H1 (cell line): ENCODE data around the gene CELF3. TPM values are rescaled to one million over a fixed set of nuclear protein-coding genes. Genes with fewer than 3 reads are reported as not detected.

Experiments used
- CTCF ChIA-PET: fragments of 300-600 bp; sonication (Branson Sonifier 250); formaldehyde crosslinking; loops from one replicate; lab custom pipeline; 2021; ENCODE audit not compliant: partially characterized antibody; lab: Charles Lee
- POLR2A ChIA-PET: fragments of 300-600 bp; sonication (Branson Sonifier 250); formaldehyde crosslinking; loops from one replicate; lab custom pipeline; 2021; ENCODE audit warnings: inconsistent platforms; ENCODE audit not compliant: partially characterized antibody; lab: Charles Lee
- DNase-seq, 2 experiments: peaks; one replicate each; pipeline versions ENCODE4 v3.0.0 to v3.0.0-alpha.2; 2010 to 2022; ENCODE audit warnings: low spot score in 2 of 2, low read depth in 1 of 2, mixed read lengths in 1 of 2
- FAIRE-seq: peaks from 2 replicates; lab custom pipeline; 2011; peaks lifted over from hg19 to GRCh38; lab: Jason Lieb, UNC
- H2AFZ ChIP-seq: 2 replicates; pipeline ENCODE4 v1.8.1; 2012; ENCODE audit warnings: low read length, inconsistent platforms
- H2AK5ac ChIP-seq: 2 replicates; pipeline ENCODE4 v1.6.1; 2013; ENCODE audit warnings: low read depth, low read length
- H2BK120ac ChIP-seq: replicated peaks from 2 replicates; pipeline ENCODE3; 2013; ENCODE audit warnings: low read depth, low read length, inconsistent platforms
- H2BK12ac ChIP-seq: 2 replicates; pipeline ENCODE4 v1.6.1; 2013; ENCODE audit warnings: low read depth, low read length
- H2BK15ac ChIP-seq: 2 replicates; pipeline ENCODE4 v1.6.1; 2013; ENCODE audit warnings: low read length
- H2BK20ac ChIP-seq: 2 replicates; pipeline ENCODE4 v1.6.1; 2013; ENCODE audit warnings: low read length
- H2BK5ac ChIP-seq: 2 replicates; pipeline ENCODE4 v1.6.1; 2013; ENCODE audit warnings: low read depth, low read length
- H3K14ac ChIP-seq: 2 replicates; pipeline ENCODE4 v1.6.1; 2013; ENCODE audit warnings: inconsistent platforms; ENCODE audit not compliant: insufficient read length
- H3K18ac ChIP-seq: 2 replicates; pipeline ENCODE4 v1.6.1; 2013; ENCODE audit warnings: low read length; ENCODE audit errors: extremely low read depth
- H3K23ac ChIP-seq: 2 replicates; pipeline ENCODE4 v1.6.1; 2013; ENCODE audit warnings: inconsistent platforms; ENCODE audit not compliant: insufficient read length
- H3K23me2 ChIP-seq: 2 replicates; pipeline ENCODE4 v1.6.1; 2013; ENCODE audit warnings: low read depth, low read length
- H3K27ac ChIP-seq: 2 replicates; pipeline ENCODE4 v1.6.1; 2011; ENCODE audit warnings: low read depth, low read length, inconsistent platforms
- H3K27me3 ChIP-seq, 4 experiments: replicated peaks in 1 of 4; 1 replicate in 1 of 4; 2 replicates in 3 of 4; pipeline versions ENCODE4 v1.6.1 to v1.8.1; 2011 to 2013; ENCODE audit warnings: low read length in 3 of 4, mild to moderate bottlenecking in 3 of 4, inconsistent platforms in 2 of 4, mixed read lengths in 2 of 4, moderate library complexity in 1 of 4; ENCODE audit not compliant: control insufficient read depth in 3 of 4, insufficient read depth in 3 of 4; ENCODE audit errors: extremely low read depth in 1 of 4
- H3K36me3 ChIP-seq, 4 experiments: 2 replicates each; pipeline versions ENCODE4 v1.6.1 to v1.8.1; 2011 to 2013; ENCODE audit warnings: mild to moderate bottlenecking in 4 of 4, low read length in 3 of 4, moderate library complexity in 2 of 4, control low read depth in 1 of 4, inconsistent platforms in 1 of 4; ENCODE audit not compliant: insufficient read depth in 4 of 4, control insufficient read depth in 2 of 4
- H3K4ac ChIP-seq: replicated peaks from 2 replicates; pipeline ENCODE3; 2013; ENCODE audit warnings: low read length, low read depth, mixed read lengths, inconsistent platforms; ENCODE audit not compliant: insufficient read length
- H3K4me1 ChIP-seq, 4 experiments: replicated peaks in 1 of 4; 1 replicate in 1 of 4; 2 replicates in 3 of 4; pipeline versions ENCODE4 v1.6.1 to v1.8.1; 2011 to 2013; ENCODE audit warnings: low read length in 3 of 4, inconsistent platforms in 2 of 4, mixed read lengths in 1 of 4; ENCODE audit not compliant: insufficient read depth in 4 of 4, control insufficient read depth in 3 of 4
- H3K4me2 ChIP-seq, 2 experiments: 2 replicates each; pipeline versions ENCODE4 v1.6.1 to v1.8.1; 2011 to 2013; ENCODE audit warnings: low read depth in 2 of 2, low read length in 2 of 2, control low read depth in 1 of 2, inconsistent platforms in 1 of 2, mild to moderate bottlenecking in 1 of 2; ENCODE audit not compliant: insufficient read depth in 1 of 2
- H3K4me3 ChIP-seq, 4 experiments: fragments of 200-600, 300-600 bp in 1 of 4; sonication (generic), shearing (Covaris generic), sonication (Bioruptor Twin) in 1 of 4; 2 replicates each; pipeline versions ENCODE4 v1.5.1 to v1.8.1; 2011 to 2016; ENCODE audit warnings: low read length in 4 of 4, low read depth in 3 of 4, control low read depth in 2 of 4, inconsistent platforms in 2 of 4, mild to moderate bottlenecking in 2 of 4, mixed read lengths in 1 of 4, moderate library complexity in 1 of 4; ENCODE audit not compliant: insufficient read depth in 2 of 4; ENCODE audit errors: extremely low read depth in 1 of 4
- H3K56ac ChIP-seq: replicated peaks from 2 replicates; pipeline ENCODE3; 2013; ENCODE audit warnings: low read depth, mild to moderate bottlenecking, mixed read lengths, low read length, inconsistent platforms; ENCODE audit not compliant: insufficient read length
- H3K79me1 ChIP-seq: 2 replicates; pipeline ENCODE4 v1.6.1; 2013; ENCODE audit warnings: low read depth, low read length, control low read depth
- H3K79me2 ChIP-seq, 2 experiments: 2 replicates each; pipeline versions ENCODE4 v1.6.1 to v1.8.1; 2012 to 2013; ENCODE audit warnings: low read length in 2 of 2, mild to moderate bottlenecking in 2 of 2, inconsistent platforms in 1 of 2; ENCODE audit not compliant: insufficient read depth in 2 of 2, control insufficient read depth in 1 of 2
- H3K9ac ChIP-seq, 4 experiments: replicated peaks in 1 of 4; 1 replicate in 1 of 4; 2 replicates in 3 of 4; pipeline versions ENCODE4 v1.6.1 to v1.8.1; 2011 to 2013; ENCODE audit warnings: low read depth in 3 of 4, low read length in 3 of 4, control low read depth in 2 of 4, mild to moderate bottlenecking in 2 of 4, moderate library complexity in 2 of 4, inconsistent platforms in 1 of 4; ENCODE audit errors: extremely low read depth in 1 of 4
- H3K9me3 ChIP-seq, 2 experiments: 2 replicates each; pipeline versions ENCODE4 v1.6.1 to v1.8.1; 2012 to 2013; ENCODE audit warnings: mild to moderate bottlenecking in 2 of 2, moderate library complexity in 2 of 2, control low read depth in 1 of 2, inconsistent platforms in 1 of 2, low read depth in 1 of 2, low read length in 1 of 2, mixed read lengths in 1 of 2; ENCODE audit not compliant: insufficient read depth in 2 of 2
- H4K20me1 ChIP-seq, 2 experiments: replicated peaks in 1 of 2; 2 replicates each; pipeline versions ENCODE3 to v1.8.1; 2011 to 2013; ENCODE audit warnings: inconsistent platforms in 2 of 2, low read length in 2 of 2, mild to moderate bottlenecking in 1 of 2; ENCODE audit not compliant: insufficient read depth in 2 of 2, control insufficient read depth in 1 of 2
- H4K5ac ChIP-seq: 2 replicates; pipeline ENCODE4 v1.6.1; 2013; ENCODE audit warnings: low read length, low read depth, mixed read lengths, inconsistent platforms; ENCODE audit not compliant: insufficient read length
- H4K8ac ChIP-seq: 2 replicates; pipeline ENCODE4 v1.8.0; 2013; ENCODE audit warnings: mild to moderate bottlenecking, moderate library complexity, low read length, inconsistent platforms; ENCODE audit not compliant: insufficient read depth; ENCODE audit errors: extremely low read depth
- H4K91ac ChIP-seq: replicated peaks from 2 replicates; pipeline ENCODE3; 2013; ENCODE audit warnings: low read length, mixed read lengths, inconsistent platforms; ENCODE audit not compliant: insufficient read length
- CHD1 ChIP-seq: IDR thresholded peaks from 2 replicates; pipeline ENCODE4 v1.6.1; 2012; ENCODE audit warnings: low read depth, low read length, improper control_type of control experiment
- EP300 ChIP-seq, 2 experiments: IDR thresholded peaks; 1 replicate in 1 of 2; 2 replicates in 1 of 2; pipeline ENCODE4 v1.6.1; 2011 to 2012; ENCODE audit warnings: low read depth in 2 of 2, low read length in 2 of 2, mild to moderate bottlenecking in 2 of 2, borderline replicate concordance in 1 of 2, inconsistent platforms in 1 of 2, moderate library complexity in 1 of 2
- FOSL1 ChIP-seq: IDR thresholded peaks from 2 replicates; pipeline ENCODE4 v1.6.1; 2011; ENCODE audit warnings: mild to moderate bottlenecking, low read depth, low read length, moderate library complexity; ENCODE audit not compliant: insufficient read depth
- GTF2F1 ChIP-seq: IDR thresholded peaks from 2 replicates; pipeline ENCODE4 v1.6.1; 2012; ENCODE audit warnings: low read depth, low read length, improper control_type of control experiment, borderline replicate concordance
- JUN ChIP-seq: IDR thresholded peaks from 2 replicates; pipeline ENCODE4 v1.6.1; 2011; ENCODE audit warnings: low read depth, mild to moderate bottlenecking, improper control_type of control experiment, low read length
- RBBP5 ChIP-seq: IDR thresholded peaks from 2 replicates; pipeline ENCODE4 v1.7.1; 2012; ENCODE audit warnings: low read depth, mild to moderate bottlenecking, inconsistent platforms, low read length, moderate library complexity, borderline replicate concordance
- WGBS, 2 experiments: shearing (Covaris generic) in 1 of 2; methylation state at CpG; one replicate each; pipeline versions ENCODE4 v1.1.6 to v1.1.7; 2013 to 2015; ENCODE audit warnings: low lambda C conversion rate in 2 of 2, mixed read lengths in 2 of 2, inconsistent platforms in 1 of 2, low coverage in 1 of 2, missing lambda C conversion rate in 1 of 2; ENCODE audit not compliant: insufficient replicate concordance in 2 of 2, insufficient coverage in 1 of 2, insufficient read length in 1 of 2; ENCODE audit errors: extremely low coverage in 1 of 2, missing lambda C conversion rate in 1 of 2; 5-methylcytosine and 5-hydroxymethylcytosine counted together
- polyA plus RNA-seq, 7 experiments: library from polyadenylated mRNA; depleted of rRNA in 3 of 7; stranded (reverse) in 5 of 7; unstranded in 2 of 7; fragments of >200 nt in 5 of 7; fragments of 200-250 nt in 2 of 7; gene quantifications; 1 replicate in 5 of 7; 2 replicates in 1 of 7; 4 replicates in 1 of 7; pipeline versions ENCODE4 v1.2.1 to v1.2.3, GENCODE V29; 2011 to 2013; ENCODE audit warnings: missing spikeins in 2 of 7, mixed read lengths in 2 of 7
- total RNA-seq: library from RNA; stranded (reverse); fragmentation: NEBNext Ultra II Directional; extraction: Animal tissue kit (Norgen Biotek cat#: 25700); gene quantifications from 2 replicates; pipeline ENCODE4 v1.2.1, GENCODE V29; 2021

The CELF3 gene
- total and polyA plus RNA-seq, 2 of the 8 experiments (the other 6 are each of a cell fraction or from before 2014, with no cell fraction given), result 0.34 to 1.2 TPM

DNA sequence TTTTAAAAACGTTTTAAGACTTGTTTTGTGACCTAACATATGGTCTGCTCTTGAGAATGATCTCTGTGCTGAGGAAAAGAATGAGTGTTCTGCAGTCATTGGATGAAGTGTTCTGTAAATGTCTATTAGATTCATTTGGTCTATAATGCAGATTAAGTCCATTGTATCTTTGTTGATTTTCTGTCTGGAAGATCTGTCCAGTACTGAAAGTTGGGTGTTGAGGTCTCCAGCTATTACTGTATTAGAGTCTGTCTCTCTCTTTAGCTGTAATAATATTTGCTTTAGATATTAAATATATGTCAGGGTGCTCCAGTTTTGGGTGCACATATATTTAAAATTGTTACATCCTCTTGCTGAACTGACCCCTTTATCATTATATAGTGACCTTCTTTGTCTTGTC is 43.2 kb downstream of the CELF3 start:
- H3K23me2 ChIP-seq, result no peaks in the 10 kb centered on the region; the same call in 1 of the 2 replicates
- no peak for DNase-seq
- no peaks in the 10 kb centered on the region for H3K27me3 ChIP-seq
- H2BK120ac ChIP-seq, result no peak overlapping the region
- no peak overlapping the region for H3K9ac ChIP-seq
- no peak overlapping the region for H3K14ac ChIP-seq
- 53% methylated on average over 1 of the region's 1 CpG; no CpG with 5 or more reads in 1 of the 2 experiments for WGBS, 2 experiments
- H4K20me1 ChIP-seq, result no peaks in the 10 kb centered on the region
- H2AFZ ChIP-seq, result no peak overlapping the region
- CTCF ChIA-PET, result interaction anchor here (0.7 kb wide), 1 partner anchor 57 kb away, joined by 3 read pairs; no protein-coding TSS in a partner anchor
- H3K9me3 ChIP-seq, result no peaks in the 10 kb centered on the region
- TF ChIP-seq RBBP5 (no peak), FOSL1 (no peak), EP300 (IDR thresholded peaks at IDR 0.05; ENCODE audit: borderline replicate concordance in 1 of 2, low read depth in 2 of 2, low read length in 2 of 2) (no peak), GTF2F1 (no peak), CHD1 (no peak), JUN (no peak)
- TF ChIP-seq, all 59 proteins: peak for 0
- no peak overlapping the region for H2AK5ac ChIP-seq
- POLR2A ChIA-PET, result no interaction called here
- no peak overlapping the region for H3K23ac ChIP-seq
- H4K91ac ChIP-seq, result no peak overlapping the region
- H3K4me2 ChIP-seq, result no peak overlapping the region
- no peak overlapping the region for H3K4ac ChIP-seq
- no peaks in the 10 kb centered on the region for H3K4me1 ChIP-seq
- no peak overlapping the region for H2BK5ac ChIP-seq
- no peak overlapping the region for H2BK12ac ChIP-seq
- H2BK15ac ChIP-seq, result no peak overlapping the region
- no peak overlapping the region for H3K56ac ChIP-seq
- FAIRE-seq, result no peak
- H3K79me2 ChIP-seq, result no peaks in the 10 kb centered on the region
- no peak overlapping the region for H3K27ac ChIP-seq
- H3K4me3 ChIP-seq, result no peak overlapping the region
- no peak overlapping the region for H2BK20ac ChIP-seq
- peaks cover 0 to 11% (median 1%) of the 10 kb centered on the region in 4 experiments; a peak in 4 of 8 replicates for H3K36me3 ChIP-seq
- H4K5ac ChIP-seq, result no peak overlapping the region
- H3K18ac ChIP-seq, result no peak overlapping the region
- H4K8ac ChIP-seq, result no peak overlapping the region
- H3K79me1 ChIP-seq, result no peaks in the 10 kb centered on the region
